AG04449 (cell line): ENCODE data around the gene R3HDML.
"Not testable (repeated sequence)": the region's sequence is repeated elsewhere in the genome, so short reads cannot be mapped to it uniquely, and the experiment has no call there.

ENCODE experiments used
- CTCF ChIA-PET: fragments of 350-600 bp; formaldehyde crosslinking; extraction: SDS; loops from one replicate; lab custom pipeline; 2021; ENCODE audit warnings: antibody characterized with exemption; lab: Yijun Ruan, JAX
- POLR2A ChIA-PET: fragments of 400-600, 350-600 bp; formaldehyde crosslinking; extraction: SDS; loops from one replicate; lab custom pipeline; 2020; ENCODE audit warnings: antibody characterized with exemption, inconsistent platforms; lab: Yijun Ruan, JAX
- DNase-seq: peaks from one replicate; pipeline ENCODE4 v3.0.0-alpha.2; 2010; ENCODE audit warnings: low read depth, low spot score
- H3K4me3 ChIP-seq: 2 replicates; pipeline ENCODE4 v1.5.1; 2011; ENCODE audit warnings: low read depth, mild to moderate bottlenecking, control low read depth, low read length
- CTCF ChIP-seq: IDR thresholded peaks from one replicate; pipeline ENCODE4 v1.5.1; 2011; ENCODE audit warnings: mild to moderate bottlenecking, moderate library complexity, low read length, control low read depth, inconsistent platforms; ENCODE audit not compliant: insufficient read depth; ENCODE audit errors: missing control alignments

R3HDML gene

GRCh38 chr20:44297721-44298120 lies 39.1 kb upstream of the R3HDML start:
- H3K4me3 ChIP-seq: no peak overlapping the region
- DNase-seq: no peak
- no peak for TF ChIP-seq CTCF
- POLR2A ChIA-PET: no interaction called here
- CTCF ChIA-PET: interaction anchor here (1.8 to 4.1 kb wide), 2 partner anchors 13 to 81 kb away, joined by 5 to 28 read pairs; partner anchors contain the start of gene FITM2

GRCh38 chr20:44299011-44299535 lies 37.8 kb upstream of the R3HDML start:
- CTCF ChIA-PET: interaction anchor here (1.1 to 4.1 kb wide), 2 partner anchors 11 to 82 kb away, joined by 4 to 28 read pairs; partner anchors contain the start of gene FITM2
- DNase-seq, H3K4me3 ChIP-seq, POLR2A ChIA-PET: not testable (repeated sequence)

GRCh38 chr20:44301285-44301684 lies 35.6 kb upstream of the R3HDML start:
- no peak for TF ChIP-seq CTCF
- H3K4me3 ChIP-seq: no peak overlapping the region
- ChIA-PET CTCF (interaction anchor here (0.7 to 4.1 kb wide), 3 partner anchors 9 to 42 kb away, joined by 3 to 28 read pairs (median 3); partner anchors contain the start of gene FITM2), POLR2A (no interaction called here)
- DNase-seq: no peak

GRCh38 chr20:44302026-44302669 lies 34.7 kb upstream of the R3HDML start:
- POLR2A ChIA-PET: no interaction called here
- no peak for TF ChIP-seq CTCF
- DNase-seq: no peak
- H3K4me3 ChIP-seq: no peak overlapping the region
- CTCF ChIA-PET: interaction anchor here (0.9 to 1.1 kb wide), 2 partner anchors 9 to 10 kb away, joined by 3 read pairs; partner anchors contain the start of gene FITM2

- DNase-seq: no peak
- H3K4me3 ChIP-seq: no peak overlapping the region
- CTCF ChIA-PET: interaction anchor here (1.1 kb wide), 1 partner anchor 10 kb away, joined by 3 read pairs; no protein-coding TSS in a partner anchor
- no peak for TF ChIP-seq CTCF
- POLR2A ChIA-PET: no interaction called here
Observed at GRCh38 chr20:44302736-44303135, 34.1 kb upstream of the R3HDML start.

- TF ChIP-seq CTCF: no peak
- no peak for DNase-seq
- ChIA-PET CTCF (no interaction called here), POLR2A (no interaction called here)
- no peak overlapping the region for H3K4me3 ChIP-seq
Observed at GRCh38 chr20:44304383-44304782, 32.5 kb upstream of the R3HDML start.
